Activated CD4-positive, CD25-positive, alpha-beta regulatory T cell treated with anti-CD3 and anti-CD28 coated beads, Interleukin-2, amount 50 U/mL, for 16 hours (primary cell): Measurements from ENCODE around the gene ABCC5.

ENCODE experiments used
- DNase-seq: peaks from one replicate; pipeline ENCODE4 v3.0.0-alpha.2; 2020; ENCODE audit warnings: low read depth, low spot score

Gene ABCC5

DNA sequence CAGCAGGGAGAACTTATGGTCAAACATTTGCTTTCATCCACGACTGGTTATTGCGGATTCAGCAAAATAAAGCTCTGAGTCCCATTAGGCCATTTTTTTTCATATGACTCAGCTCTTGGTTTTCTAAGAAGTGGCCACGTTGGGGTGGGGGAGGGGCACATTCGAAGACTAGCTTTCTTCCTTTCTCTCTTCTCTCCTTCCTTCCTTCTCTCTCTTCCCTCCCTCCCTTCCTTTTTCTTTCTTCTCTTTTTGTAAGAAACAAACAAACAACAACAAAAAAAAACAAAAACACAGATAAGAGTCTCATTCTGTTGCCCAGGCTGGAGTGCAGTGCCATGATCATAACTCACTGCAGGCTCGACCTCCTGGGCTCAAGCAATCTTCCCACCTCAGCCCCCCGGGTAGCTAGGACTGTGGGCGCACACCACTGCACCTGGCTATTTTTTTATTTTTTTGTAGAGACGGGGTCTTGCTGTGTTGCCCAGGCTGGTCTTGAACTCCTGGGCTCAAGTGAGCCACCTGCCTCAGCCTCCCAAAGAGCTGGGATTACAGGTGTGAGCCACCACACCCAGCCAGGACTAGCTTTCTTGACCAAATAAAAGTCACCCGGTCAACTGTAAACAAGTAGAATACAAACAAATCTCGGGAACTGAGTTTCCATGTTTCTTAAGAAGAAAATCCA, 41.6 kb downstream of the ABCC5 start:
- DNase-seq: no peak

GRCh38 chr3:183968666-183969245, 48.9 kb downstream of the ABCC5 start:
- no peak for DNase-seq

DNA sequence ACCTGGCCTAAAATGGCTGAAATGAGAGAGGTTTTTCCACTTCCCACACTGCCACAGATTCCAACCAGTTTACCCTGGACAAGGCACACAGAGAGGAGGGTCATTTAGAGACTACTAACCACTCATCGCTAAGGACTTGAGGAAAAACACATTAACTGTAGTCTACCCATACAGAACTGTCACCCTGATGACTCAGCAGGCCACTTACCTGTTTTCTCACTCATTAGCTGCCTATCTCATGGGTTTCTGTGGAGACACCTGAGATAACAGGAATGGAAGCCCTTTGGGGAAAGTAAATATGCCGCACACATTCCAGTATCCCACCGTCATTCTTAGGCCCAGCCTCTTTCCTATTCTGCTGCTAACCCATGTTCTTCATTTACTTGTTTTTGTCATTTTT, 50.0 kb downstream of the ABCC5 start:
- no peak for DNase-seq

DNA sequence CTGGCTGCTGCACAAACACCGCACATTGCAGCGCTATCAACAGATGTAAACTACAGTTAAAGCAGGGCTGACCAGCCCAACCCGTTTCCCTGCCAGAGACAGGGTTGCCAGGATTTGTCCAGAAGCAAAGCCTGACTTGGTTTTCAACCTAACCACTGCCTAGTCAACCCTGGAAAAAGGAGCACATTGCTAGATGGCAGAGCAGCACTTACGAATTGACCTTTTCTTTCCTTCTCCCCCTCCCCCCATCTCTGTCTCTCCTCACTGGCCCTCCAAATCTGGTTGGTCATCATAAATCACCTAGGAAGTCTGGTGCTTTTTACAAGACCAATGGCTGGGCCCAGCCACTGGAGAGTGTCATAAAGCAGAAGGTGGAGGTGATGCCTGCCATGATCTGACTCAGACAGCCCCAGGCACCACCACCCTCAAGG, 51.3 kb downstream of the ABCC5 start:
- no peak for DNase-seq

DNA sequence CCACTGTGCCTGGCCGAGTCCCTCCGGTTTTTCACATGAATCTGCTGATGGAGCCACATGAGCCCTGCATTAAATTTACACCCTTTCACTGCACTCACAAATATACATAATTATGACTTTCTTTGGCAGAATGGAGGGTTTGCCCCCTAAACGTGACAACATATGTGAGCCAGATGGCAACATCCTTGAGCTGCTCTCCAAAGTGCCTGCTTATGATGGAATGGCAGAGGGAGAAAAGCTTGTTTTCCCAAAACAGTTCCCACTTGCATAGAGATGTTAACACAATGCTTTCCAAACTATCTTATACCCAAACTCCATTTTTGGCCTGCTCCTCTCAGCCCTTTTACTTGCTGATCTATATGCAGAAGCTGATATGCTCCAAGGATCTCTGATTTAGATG, 54.9 kb downstream of the ABCC5 start:
- no peak for DNase-seq

- DNase-seq: no peak
Measured at GRCh38 chr3:183959214-183959613, 58.5 kb downstream of the ABCC5 start.

GRCh38 chr3:183958775-183959174, 58.9 kb downstream of the ABCC5 start:
- no peak for DNase-seq

DNA sequence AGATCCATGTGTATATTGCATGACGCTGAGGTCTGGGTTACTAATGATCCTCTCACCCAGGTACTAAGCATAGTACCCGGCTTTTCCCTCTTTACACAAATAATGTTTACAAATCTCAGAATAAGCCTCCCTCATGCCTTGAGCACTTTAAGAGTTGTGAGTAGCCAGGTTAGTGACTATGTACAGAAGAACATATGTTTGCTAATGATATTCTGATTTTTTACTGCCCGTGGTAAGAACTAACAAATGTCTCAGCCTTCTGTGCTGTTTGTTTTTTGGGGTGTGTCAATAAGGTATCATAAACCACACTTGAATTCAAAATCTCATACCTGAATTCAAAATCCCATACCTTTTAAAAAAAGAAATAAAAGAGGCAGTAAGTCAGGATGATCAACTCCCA, 59.5 kb downstream of the ABCC5 start:
- no peak for DNase-seq

DNA sequence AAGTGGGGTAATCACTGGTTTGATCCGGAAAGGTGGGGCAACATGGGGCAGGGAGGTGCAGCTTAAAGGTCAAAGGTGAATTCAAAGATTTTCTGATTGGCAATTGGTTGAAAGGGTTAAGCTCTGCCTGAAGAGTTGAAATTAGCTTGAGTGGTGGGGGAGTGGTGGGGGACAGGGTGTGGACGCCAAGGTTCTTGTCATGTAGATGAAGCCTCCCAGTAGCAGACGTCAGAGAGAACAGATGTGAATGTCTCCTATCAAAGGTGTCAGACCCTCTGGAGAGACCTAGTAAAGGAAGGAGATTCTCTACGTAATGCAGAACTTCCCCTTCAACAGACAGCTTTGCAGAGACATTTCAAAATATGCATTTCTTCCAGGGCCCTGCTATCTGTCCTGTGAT, 62.8 kb downstream of the ABCC5 start:
- DNase-seq: no peak

- DNase-seq: no peak
Measured at GRCh38 chr3:183953471-183954070, 64.1 kb downstream of the ABCC5 start.

DNA sequence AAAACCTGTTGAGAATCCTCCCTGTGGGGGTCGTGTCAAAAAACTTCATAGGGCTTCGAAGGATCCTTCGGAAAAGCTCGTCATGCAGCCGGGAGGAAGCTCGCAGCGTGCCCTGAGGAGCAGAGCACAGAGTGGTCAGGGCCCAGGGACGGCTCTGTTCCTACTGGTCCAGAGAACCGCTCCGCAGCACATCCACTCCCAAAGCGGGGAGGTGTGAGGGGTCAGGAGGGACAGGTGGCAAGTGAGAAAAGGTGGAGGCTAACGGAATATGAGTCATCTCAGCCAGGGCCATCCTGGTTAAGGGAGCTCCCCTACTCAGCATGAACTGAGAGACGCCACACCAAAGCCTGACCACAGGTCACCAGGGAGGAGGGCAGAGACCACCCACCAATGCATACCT, 66.2 kb downstream of the ABCC5 start:
- no peak for DNase-seq

- no peak for DNase-seq
Measured at GRCh38 chr3:183949690-183950089, 68.0 kb downstream of the ABCC5 start.

DNA sequence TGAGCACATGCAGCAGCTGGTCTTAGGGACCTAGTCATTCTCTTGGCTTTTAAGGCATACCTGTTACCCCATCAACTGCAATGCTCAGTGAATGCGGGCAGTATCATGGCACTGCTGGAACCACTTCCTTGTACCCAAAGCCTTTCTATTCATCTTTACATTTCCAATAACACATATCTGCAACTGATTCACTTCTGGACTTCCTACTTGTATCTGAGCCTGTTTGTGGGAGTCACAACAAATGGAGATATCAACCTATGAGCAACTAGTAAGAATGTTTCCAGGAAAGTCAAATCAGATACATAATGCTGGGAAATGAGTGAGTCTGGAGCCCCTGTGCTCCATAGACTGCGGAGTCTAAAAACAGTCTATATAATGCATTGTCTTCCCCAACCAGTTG, 71.6 kb downstream of the ABCC5 start:
- no peak for DNase-seq

DNA sequence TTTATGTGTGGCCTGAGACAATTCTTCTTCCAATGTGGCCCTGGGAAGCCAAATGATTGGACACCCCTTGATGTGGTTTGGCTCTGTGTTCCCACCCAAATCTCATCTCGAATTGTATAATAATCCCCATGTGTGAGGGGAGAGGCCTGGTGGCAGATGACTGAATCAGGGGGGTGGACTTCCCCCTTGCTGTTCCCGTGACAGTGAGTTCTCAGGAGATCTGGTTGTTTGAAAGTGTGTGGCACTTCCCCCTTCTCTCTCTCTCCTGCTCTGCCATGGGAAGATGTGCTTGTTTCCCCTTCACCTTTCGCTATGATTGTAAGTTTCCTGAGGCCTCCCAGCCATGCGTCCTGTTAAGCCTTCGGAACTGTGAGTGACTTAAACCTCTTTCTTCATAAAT, 72.9 kb downstream of the ABCC5 start:
- no peak for DNase-seq

GRCh38 chr3:183943739-183944138, 73.9 kb downstream of the ABCC5 start:
- no peak for DNase-seq

GRCh38 chr3:183941216-183941615, 76.5 kb downstream of the ABCC5 start:
- no peak for DNase-seq

GRCh38 chr3:183937601-183938286, 79.9 kb downstream of the ABCC5 start:
- no peak for DNase-seq

DNA sequence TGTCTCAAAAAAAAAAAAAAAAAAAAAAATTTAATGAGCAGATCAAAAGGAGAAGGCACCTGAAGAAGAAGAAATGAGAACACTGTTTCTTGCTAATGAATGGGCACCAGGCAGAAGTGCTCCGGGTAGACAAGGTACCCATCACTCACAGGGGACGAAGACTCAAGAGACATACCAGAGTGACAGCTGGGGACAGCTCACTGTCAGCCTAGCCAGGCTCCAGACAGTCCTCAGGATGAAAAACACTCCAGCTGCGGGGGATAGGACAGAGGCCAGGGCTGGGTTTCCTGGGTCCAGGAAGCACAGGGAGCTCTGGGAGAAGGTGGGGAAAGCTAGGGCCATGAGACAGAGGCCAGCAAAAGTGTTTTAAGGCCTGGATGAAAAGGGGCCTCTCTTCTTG, 84.5 kb downstream of the ABCC5 start:
- DNase-seq: no peak

DNA sequence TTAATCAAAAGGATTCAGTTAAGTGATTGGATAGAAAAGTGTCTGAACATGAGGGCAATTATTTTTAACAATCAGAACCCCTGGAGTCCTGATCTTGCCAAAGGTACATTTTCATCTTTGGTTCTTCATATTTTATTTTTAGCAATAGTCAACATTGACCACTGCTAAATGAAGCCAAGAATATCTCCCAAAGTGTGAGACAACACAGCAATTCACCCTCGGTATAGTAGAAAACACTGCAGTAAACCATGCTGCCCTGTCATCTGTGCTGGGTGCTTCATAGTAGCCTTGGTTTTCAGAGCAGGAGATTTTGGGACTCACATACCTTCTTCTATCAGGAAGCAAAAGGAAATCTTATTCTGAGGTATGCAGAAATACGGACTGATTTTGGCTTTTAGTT, 85.8 kb downstream of the ABCC5 start:
- no peak for DNase-seq

DNA sequence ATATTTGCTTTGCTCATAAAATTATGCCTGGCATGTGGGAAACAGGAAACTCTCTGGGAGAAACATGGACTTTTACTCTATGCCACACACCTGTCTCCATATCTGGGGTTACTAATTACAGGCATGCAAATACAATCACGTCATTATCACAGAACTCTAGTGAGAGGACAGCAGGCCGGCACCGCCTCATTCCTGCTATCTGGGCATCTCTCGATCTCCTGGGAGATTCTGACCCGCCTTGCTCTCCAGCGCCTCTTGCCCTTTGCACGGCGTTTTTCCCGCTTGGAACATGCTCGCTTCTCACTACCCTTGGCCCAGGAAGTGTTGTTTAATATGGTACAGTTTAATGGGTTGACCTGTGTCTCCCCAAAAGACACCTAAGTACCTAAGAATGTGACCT, 87.6 kb downstream of the ABCC5 start:
- DNase-seq: no peak

GRCh38 chr3:183927059-183927458, 90.6 kb downstream of the ABCC5 start:
- no peak for DNase-seq

- DNase-seq: no peak
Measured at GRCh38 chr3:183924956-183925355, 92.7 kb downstream of the ABCC5 start.

- no peak for DNase-seq
Measured at GRCh38 chr3:183924543-183924942, 93.1 kb downstream of the ABCC5 start.
